HepG2 (cell line): Measurements from ENCODE around the gene PET117. TPM values are rescaled to one million over a fixed set of nuclear protein-coding genes. Genes with fewer than 3 reads are reported as not detected.

Experiments
- DNMT3B ChIP-seq: conservative IDR thresholded peaks from 2 replicates; pipeline ENCODE4 v1.6.1; 2016; ENCODE audit warnings: missing biosample characterization, control low read depth
- GATA4 ChIP-seq: sonication (generic); IDR thresholded peaks from 2 replicates; pipeline ENCODE4 v1.6.1; 2016; ENCODE audit warnings: antibody characterized with exemption, low read depth, borderline replicate concordance
- MTA1 ChIP-seq: sonication (generic); formaldehyde crosslinking; IDR thresholded peaks from 2 replicates; pipeline ENCODE4 v1.4.0; 2020; ENCODE audit warnings: missing genetic modification reagents, mild to moderate bottlenecking, borderline replicate concordance
- NFAT5 ChIP-seq: sonication (generic); formaldehyde crosslinking; IDR thresholded peaks from 2 replicates; pipeline ENCODE4 v1.4.0; 2020; ENCODE audit warnings: missing genetic modification reagents
- ZKSCAN8 ChIP-seq: IDR thresholded peaks from 2 replicates; pipeline ENCODE4 v1.6.1; 2016; ENCODE audit warnings: borderline replicate concordance, missing genetic modification reagents, missing compliant biosample characterization
- ZNF639 ChIP-seq: conservative IDR thresholded peaks from 2 replicates; pipeline ENCODE4 v1.6.1; 2018; ENCODE audit warnings: missing genetic modification reagents
- polyA plus RNA-seq, 8 experiments: library from polyadenylated mRNA; depleted of rRNA in 3 of 8; stranded (reverse) in 7 of 8; unstranded in 1 of 8; fragments of >200 nt; fragmentation: Illumina TruSeq in 4 of 8; extraction: Trizol in 4 of 8; gene quantifications; 2 replicates each; pipeline versions ENCODE4 v1.2.1 to v1.2.3, GENCODE V29; 2011 to 2016; ENCODE audit warnings: low read depth in 4 of 8, missing spikeins in 1 of 8, mixed read lengths in 1 of 8; ENCODE audit not compliant: insufficient read depth in 1 of 8
- total RNA-seq, 5 experiments: library from RNA; depleted of rRNA; stranded (reverse); fragments of >200 nt; fragmentation: Illumina TruSeq; extraction: Trizol; gene quantifications; 2 replicates each; pipeline ENCODE4 v1.2.3, GENCODE V29; 2016; ENCODE audit warnings: low read depth in 1 of 5
- TF ChIP-seq, protein P1 (sequence below): IDR thresholded peaks from 2 replicates; pipeline ENCODE4 v1.6.1; 2016; ENCODE audit warnings: missing compliant biosample characterization, missing genetic modification reagents, borderline replicate concordance
- TF ChIP-seq, protein P2 (sequence below): sonication (generic); formaldehyde crosslinking; IDR thresholded peaks from 2 replicates; pipeline ENCODE4 v1.5.1; 2020; ENCODE audit warnings: missing genetic modification reagents, mild to moderate bottlenecking, borderline replicate concordance
- TF ChIP-seq, protein P3 (sequence below): sonication (generic); formaldehyde crosslinking; IDR thresholded peaks from 2 replicates; pipeline ENCODE4 v1.4.0; 2020; ENCODE audit warnings: missing genetic modification reagents
- TF ChIP-seq, protein P4 (sequence below): sonication (generic); formaldehyde crosslinking; IDR thresholded peaks from 2 replicates; pipeline ENCODE4 v1.8.0; 2022; ENCODE audit warnings: mild to moderate bottlenecking, missing genetic modification reagents, moderate library complexity
- TF ChIP-seq, protein P5 (sequence below): sonication (generic); formaldehyde crosslinking; IDR thresholded peaks from 2 replicates; pipeline ENCODE4 v1.8.0; 2022; ENCODE audit warnings: low read depth, missing genetic modification reagents

The PET117 gene
- total and polyA plus RNA-seq, 2 of the 13 experiments (the other 11 are each of a cell fraction or from before 2014, with no cell fraction given), result 22.2 to 48.2 TPM

DNA sequence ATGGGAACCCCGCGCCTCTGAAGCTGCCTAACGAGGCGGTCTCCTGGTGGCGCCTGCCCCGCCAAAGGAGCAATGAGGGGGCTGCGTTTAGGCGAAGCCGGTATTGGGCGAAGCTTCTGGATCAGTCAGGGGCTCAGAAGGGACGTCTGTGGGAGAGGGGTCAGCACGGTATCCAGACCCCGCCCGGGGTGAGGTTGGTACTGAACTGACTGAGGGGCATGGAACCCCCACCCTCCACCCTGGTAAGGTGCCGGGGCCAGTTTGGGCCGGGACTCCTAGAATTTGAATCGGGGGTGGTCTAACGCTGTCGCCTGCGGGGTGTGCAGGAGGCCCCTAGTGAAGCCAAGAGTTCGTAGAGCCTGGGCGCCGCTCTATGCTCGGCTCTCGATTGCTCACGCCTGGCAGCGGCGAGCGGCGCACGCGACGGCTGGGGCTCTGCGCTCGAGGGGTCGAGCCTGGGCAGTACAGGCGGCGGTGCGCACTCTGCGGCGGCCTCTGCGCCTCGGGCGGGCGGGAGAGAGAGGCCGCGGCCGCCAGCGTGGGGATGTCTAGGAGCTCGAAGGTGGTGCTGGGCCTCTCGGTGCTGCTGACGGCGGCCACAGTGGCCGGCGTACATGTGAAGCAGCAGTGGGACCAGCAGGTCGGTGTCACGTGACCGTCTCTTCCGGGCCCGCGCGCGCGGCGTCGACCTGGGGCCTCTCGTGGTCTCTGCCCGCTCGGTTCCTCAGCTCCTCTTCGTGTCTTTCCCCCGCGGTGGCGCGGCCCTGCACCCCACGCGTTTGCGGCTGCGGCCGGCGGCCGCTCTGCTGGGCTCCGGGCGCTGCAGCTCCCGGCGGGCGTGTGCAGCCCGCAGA is at the start of gene PET117, which contains the start of gene KAT14 (continued):
- TF ChIP-seq ZNF639 (CRISPR knock-in tag), result peak; percentile 96
- TF ChIP-seq, protein P1, sequence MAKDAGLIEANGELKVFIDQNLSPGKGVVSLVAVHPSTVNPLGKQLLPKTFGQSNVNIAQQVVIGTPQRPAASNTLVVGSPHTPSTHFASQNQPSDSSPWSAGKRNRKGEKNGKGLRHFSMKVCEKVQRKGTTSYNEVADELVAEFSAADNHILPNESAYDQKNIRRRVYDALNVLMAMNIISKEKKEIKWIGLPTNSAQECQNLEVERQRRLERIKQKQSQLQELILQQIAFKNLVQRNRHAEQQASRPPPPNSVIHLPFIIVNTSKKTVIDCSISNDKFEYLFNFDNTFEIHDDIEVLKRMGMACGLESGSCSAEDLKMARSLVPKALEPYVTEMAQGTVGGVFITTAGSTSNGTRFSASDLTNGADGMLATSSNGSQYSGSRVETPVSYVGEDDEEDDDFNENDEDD (CRISPR knock-in tag), result peak; percentile 92; the same call in 1 of the 2 replicates
- TF ChIP-seq DNMT3B (CRISPR knock-in tag), result no peak; the same call in 1 of the 2 replicates
- TF ChIP-seq MTA1 (CRISPR knock-in tag), result peak; percentile 91
- TF ChIP-seq, protein P2, sequence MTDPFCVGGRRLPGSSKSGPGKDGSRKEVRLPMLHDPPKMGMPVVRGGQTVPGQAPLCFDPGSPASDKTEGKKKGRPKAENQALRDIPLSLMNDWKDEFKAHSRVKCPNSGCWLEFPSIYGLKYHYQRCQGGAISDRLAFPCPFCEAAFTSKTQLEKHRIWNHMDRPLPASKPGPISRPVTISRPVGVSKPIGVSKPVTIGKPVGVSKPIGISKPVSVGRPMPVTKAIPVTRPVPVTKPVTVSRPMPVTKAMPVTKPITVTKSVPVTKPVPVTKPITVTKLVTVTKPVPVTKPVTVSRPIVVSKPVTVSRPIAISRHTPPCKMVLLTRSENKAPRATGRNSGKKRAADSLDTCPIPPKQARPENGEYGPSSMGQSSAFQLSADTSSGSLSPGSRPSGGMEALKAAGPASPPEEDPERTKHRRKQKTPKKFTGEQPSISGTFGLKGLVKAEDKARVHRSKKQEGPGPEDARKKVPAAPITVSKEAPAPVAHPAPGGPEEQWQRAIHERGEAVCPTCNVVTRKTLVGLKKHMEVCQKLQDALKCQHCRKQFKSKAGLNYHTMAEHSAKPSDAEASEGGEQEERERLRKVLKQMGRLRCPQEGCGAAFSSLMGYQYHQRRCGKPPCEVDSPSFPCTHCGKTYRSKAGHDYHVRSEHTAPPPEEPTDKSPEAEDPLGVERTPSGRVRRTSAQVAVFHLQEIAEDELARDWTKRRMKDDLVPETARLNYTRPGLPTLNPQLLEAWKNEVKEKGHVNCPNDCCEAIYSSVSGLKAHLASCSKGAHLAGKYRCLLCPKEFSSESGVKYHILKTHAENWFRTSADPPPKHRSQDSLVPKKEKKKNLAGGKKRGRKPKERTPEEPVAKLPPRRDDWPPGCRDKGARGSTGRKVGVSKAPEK, result peak; percentile 92; the same call in 1 of the 2 replicates
- peak; percentile 87; the same call in 1 of the 2 replicates for TF ChIP-seq ZKSCAN8
- TF ChIP-seq, protein P3, sequence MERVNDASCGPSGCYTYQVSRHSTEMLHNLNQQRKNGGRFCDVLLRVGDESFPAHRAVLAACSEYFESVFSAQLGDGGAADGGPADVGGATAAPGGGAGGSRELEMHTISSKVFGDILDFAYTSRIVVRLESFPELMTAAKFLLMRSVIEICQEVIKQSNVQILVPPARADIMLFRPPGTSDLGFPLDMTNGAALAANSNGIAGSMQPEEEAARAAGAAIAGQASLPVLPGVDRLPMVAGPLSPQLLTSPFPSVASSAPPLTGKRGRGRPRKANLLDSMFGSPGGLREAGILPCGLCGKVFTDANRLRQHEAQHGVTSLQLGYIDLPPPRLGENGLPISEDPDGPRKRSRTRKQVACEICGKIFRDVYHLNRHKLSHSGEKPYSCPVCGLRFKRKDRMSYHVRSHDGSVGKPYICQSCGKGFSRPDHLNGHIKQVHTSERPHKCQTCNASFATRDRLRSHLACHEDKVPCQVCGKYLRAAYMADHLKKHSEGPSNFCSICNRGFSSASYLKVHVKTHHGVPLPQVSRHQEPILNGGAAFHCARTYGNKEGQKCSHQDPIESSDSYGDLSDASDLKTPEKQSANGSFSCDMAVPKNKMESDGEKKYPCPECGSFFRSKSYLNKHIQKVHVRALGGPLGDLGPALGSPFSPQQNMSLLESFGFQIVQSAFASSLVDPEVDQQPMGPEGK (CRISPR knock-in tag), result peak; percentile 84
- peak; percentile 98 for TF ChIP-seq NFAT5
- peak; percentile 28; the same call in 1 of the 2 replicates for TF ChIP-seq GATA4
- TF ChIP-seq, protein P4, sequence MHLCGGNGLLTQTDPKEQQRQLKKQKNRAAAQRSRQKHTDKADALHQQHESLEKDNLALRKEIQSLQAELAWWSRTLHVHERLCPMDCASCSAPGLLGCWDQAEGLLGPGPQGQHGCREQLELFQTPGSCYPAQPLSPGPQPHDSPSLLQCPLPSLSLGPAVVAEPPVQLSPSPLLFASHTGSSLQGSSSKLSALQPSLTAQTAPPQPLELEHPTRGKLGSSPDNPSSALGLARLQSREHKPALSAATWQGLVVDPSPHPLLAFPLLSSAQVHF (CRISPR knock-in tag), result peak; percentile 98
- TF ChIP-seq, protein P5, sequence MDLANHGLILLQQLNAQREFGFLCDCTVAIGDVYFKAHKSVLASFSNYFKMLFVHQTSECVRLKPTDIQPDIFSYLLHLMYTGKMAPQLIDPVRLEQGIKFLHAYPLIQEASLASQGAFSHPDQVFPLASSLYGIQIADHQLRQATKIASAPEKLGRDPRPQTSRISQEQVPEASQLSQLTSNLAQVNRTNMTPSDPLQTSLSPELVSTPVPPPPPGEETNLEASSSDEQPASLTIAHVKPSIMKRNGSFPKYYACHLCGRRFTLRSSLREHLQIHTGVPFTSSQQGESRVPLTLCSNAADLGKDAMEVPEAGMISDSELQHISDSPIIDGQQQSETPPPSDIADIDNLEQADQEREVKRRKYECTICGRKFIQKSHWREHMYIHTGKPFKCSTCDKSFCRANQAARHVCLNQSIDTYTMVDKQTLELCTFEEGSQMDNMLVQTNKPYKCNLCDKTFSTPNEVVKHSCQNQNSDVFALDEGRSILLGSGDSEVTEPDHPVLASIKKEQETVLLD (CRISPR knock-in tag), result peak; percentile 90
